ENCODE results near the gene ZNF579. TPM values are rescaled to one million over a fixed set of nuclear protein-coding genes. Genes with fewer than 3 reads are reported as not detected.

The ZNF579 gene
- total and polyA plus RNA-seq, 2 of the 13 experiments (the other 11 are each of a cell fraction or from before 2014, with no cell fraction given) = 2.1 to 2.9 TPM

DNA sequence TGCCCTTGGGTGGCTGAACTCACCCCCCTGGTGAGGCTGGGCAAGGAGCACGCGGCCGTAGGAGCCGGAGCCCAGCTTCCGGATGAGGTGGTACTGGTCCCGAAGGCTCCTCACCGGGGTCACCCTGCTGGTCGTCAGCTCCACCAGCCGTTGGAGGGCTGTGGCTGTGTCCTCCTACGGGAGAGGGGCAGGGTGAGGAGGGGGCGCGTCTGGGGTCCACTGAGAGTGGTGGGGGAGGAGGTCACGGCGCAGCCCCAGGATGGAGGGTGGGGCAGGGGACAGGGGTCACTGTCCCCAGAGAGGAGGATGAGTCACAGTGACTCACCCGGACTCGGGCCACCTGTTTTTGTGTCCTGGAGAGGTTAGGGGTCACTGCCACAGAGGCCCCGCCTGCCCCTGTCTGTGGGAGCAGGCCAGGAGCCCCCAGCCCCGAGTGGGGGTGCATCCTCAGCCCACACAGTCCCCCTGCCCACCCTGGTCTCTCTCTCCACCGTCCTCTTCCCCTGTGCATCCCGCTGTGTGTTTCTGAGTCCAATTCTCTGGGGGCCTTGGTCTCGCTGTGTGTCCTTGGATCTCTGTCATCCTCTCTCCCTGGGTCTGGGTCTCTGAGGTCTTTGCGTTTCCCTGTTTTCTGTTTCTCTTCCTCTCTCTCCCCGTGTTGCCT lies 35.7 kb downstream of the ZNF579 start (continued):
- TF ChIP-seq, protein P1, sequence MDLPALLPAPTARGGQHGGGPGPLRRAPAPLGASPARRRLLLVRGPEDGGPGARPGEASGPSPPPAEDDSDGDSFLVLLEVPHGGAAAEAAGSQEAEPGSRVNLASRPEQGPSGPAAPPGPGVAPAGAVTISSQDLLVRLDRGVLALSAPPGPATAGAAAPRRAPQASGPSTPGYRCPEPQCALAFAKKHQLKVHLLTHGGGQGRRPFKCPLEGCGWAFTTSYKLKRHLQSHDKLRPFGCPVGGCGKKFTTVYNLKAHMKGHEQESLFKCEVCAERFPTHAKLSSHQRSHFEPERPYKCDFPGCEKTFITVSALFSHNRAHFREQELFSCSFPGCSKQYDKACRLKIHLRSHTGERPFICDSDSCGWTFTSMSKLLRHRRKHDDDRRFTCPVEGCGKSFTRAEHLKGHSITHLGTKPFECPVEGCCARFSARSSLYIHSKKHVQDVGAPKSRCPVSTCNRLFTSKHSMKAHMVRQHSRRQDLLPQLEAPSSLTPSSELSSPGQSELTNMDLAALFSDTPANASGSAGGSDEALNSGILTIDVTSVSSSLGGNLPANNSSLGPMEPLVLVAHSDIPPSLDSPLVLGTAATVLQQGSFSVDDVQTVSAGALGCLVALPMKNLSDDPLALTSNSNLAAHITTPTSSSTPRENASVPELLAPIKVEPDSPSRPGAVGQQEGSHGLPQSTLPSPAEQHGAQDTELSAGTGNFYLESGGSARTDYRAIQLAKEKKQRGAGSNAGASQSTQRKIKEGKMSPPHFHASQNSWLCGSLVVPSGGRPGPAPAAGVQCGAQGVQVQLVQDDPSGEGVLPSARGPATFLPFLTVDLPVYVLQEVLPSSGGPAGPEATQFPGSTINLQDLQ (CRISPR knock-in tag; IDR thresholded peaks at IDR 0.05) = no peak
- TF ChIP-seq HES4 (CRISPR knock-in tag; IDR thresholded peaks at IDR 0.05; ENCODE audit: borderline replicate concordance) (no peak), RBM22 (optimal IDR thresholded peaks at IDR 0.05; ENCODE audit: low read length) (no peak), ELF1 (CRISPR knock-in tag; IDR thresholded peaks at IDR 0.05) (no peak; the same call in 1 of the 2 replicates), XBP1 (CRISPR knock-in tag; IDR thresholded peaks at IDR 0.05) (no peak), ZSCAN20 (CRISPR knock-in tag; IDR thresholded peaks at IDR 0.05; ENCODE audit: borderline replicate concordance) (no peak), HHEX (CRISPR knock-in tag; IDR thresholded peaks at IDR 0.05) (no peak), ZBTB21 (CRISPR knock-in tag; IDR thresholded peaks at IDR 0.05) (no peak), ATAD3A (CRISPR knock-in tag; IDR thresholded peaks at IDR 0.05) (no peak), PRPF4 (IDR thresholded peaks at IDR 0.05; ENCODE audit: low read depth, low read length, poor library complexity, severe bottlenecking) (no peak), BCL6 (CRISPR knock-in tag; IDR thresholded peaks at IDR 0.05) (no peak), ZNF589 (CRISPR knock-in tag; conservative IDR thresholded peaks at IDR 0.05) (no peak), ZSCAN12 (CRISPR knock-in tag; IDR thresholded peaks at IDR 0.05) (no peak), HMG20A (CRISPR knock-in tag; IDR thresholded peaks at IDR 0.05; ENCODE audit: borderline replicate concordance) (peak; percentile 35; the same call in 1 of the 2 replicates), ZNF749 (CRISPR knock-in tag; IDR thresholded peaks at IDR 0.05; ENCODE audit: borderline replicate concordance) (no peak)
- TF ChIP-seq, protein P2, sequence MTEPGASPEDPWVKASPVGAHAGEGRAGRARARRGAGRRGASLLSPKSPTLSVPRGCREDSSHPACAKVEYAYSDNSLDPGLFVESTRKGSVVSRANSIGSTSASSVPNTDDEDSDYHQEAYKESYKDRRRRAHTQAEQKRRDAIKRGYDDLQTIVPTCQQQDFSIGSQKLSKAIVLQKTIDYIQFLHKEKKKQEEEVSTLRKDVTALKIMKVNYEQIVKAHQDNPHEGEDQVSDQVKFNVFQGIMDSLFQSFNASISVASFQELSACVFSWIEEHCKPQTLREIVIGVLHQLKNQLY (CRISPR knock-in tag; IDR thresholded peaks at IDR 0.05) = no peak
- TF ChIP-seq, protein P3, sequence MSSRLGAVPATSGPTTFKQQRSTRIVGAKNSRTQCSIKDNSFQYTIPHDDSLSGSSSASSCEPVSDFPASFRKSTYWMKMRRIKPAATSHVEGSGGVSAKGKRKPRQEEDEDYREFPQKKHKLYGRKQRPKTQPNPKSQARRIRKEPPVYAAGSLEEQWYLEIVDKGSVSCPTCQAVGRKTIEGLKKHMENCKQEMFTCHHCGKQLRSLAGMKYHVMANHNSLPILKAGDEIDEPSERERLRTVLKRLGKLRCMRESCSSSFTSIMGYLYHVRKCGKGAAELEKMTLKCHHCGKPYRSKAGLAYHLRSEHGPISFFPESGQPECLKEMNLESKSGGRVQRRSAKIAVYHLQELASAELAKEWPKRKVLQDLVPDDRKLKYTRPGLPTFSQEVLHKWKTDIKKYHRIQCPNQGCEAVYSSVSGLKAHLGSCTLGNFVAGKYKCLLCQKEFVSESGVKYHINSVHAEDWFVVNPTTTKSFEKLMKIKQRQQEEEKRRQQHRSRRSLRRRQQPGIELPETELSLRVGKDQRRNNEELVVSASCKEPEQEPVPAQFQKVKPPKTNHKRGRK (CRISPR knock-in tag; IDR thresholded peaks at IDR 0.05) = no peak
